ENCODE measurements around the gene WNT3A.

DNA sequence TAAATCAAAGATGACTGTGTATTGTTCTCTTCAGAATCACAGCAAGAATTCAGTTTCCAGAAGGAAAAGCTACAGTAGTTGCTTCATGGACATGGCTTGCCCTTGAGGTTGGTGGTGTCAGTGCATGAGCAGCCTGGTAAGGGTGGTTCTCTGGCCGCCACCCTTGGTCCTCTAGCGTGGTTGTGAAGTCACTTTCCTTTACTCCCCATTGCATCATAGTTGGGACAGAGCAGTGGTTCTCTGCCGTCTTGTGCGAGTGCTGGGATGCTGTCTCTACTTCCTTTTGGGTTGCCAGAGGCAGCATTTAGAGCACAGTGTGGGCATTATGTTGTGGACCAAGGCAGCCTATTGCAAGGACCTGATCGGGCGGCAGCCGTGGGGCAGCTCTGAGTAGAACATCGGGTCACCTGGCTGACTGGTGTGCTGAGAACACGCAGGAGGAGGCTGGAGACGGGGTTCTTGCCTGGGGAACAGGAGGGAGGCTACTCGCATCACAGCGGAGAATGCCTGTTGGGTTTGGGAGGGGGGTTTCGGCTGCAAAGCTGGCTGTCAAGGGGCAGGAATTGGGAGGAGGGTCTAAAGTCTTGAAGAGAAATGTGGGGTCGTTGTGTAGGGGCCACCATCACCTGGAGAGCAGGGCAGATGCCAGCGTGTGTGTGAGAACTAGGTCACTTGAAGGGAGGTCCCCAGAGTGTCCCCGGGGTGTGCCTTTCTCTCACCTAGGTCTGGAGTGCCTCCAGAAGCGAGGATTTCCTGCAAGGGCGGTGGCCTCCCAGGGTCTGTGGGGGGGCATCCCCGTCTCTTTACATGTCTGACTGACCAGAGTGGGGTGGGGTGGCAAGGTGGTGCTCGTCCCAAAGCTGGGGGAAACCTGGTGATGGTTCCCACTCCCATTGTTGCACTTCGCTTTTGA is 82.0 kb downstream of the WNT3A start:
- TF ChIP-seq, protein P1, sequence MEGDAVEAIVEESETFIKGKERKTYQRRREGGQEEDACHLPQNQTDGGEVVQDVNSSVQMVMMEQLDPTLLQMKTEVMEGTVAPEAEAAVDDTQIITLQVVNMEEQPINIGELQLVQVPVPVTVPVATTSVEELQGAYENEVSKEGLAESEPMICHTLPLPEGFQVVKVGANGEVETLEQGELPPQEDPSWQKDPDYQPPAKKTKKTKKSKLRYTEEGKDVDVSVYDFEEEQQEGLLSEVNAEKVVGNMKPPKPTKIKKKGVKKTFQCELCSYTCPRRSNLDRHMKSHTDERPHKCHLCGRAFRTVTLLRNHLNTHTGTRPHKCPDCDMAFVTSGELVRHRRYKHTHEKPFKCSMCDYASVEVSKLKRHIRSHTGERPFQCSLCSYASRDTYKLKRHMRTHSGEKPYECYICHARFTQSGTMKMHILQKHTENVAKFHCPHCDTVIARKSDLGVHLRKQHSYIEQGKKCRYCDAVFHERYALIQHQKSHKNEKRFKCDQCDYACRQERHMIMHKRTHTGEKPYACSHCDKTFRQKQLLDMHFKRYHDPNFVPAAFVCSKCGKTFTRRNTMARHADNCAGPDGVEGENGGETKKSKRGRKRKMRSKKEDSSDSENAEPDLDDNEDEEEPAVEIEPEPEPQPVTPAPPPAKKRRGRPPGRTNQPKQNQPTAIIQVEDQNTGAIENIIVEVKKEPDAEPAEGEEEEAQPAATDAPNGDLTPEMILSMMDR (IDR thresholded peaks at IDR 0.05) = no peak
- no peak for TF ChIP-seq EP300 (IDR thresholded peaks at IDR 0.05)
